Esophagus squamous epithelium (tissue), 4 donors: ENCODE data around the gene HYLS1.

ENCODE experiments used
- CTCF ChIP-seq, 6 experiments: fragments of 450-650 bp in 4 of 6; fragments of 200-600 bp in 2 of 6; sonication (generic) in 2 of 6; IDR thresholded peaks; one replicate each; pipeline ENCODE4 v1.5.1; 2016 to 2019; ENCODE audit warnings: antibody characterized with exemption in 6 of 6, mild to moderate bottlenecking in 4 of 6, moderate library complexity in 4 of 6
- POLR2A ChIP-seq, 4 donors: fragments of 450-650 bp; IDR thresholded peaks; one replicate each; pipeline ENCODE4 v1.6.1; 2017; ENCODE audit warnings: antibody characterized with exemption in 4 of 4, mild to moderate bottlenecking in 4 of 4, moderate library complexity in 3 of 4

GRCh38 chr11:125886997-125887372, 483 bp upstream of the HYLS1 start:
- TF ChIP-seq POLR2A (IDR thresholded peaks at IDR 0.05) (no peak), CTCF (IDR thresholded peaks at IDR 0.05) (no peak)
